K562 (cell line): ENCODE data around the gene RGS19. TPM values are rescaled to one million over a fixed set of nuclear protein-coding genes. Genes with fewer than 3 reads are reported as not detected.

Experiments
- ATAC-seq: fragments of 200-7000 bp; cut with Tn5 transposase; 3 replicates; pipeline ENCODE4 v1.9.1; 2020; ENCODE audit warnings: moderate library complexity
- BruUV-seq: library from RNA; stranded (reverse); fragments of 400-500 nt; replicated peaks from 2 replicates; lab custom pipeline; 2021; lab: Mats Ljungman, UMichigan
- CTCF ChIA-PET: fragments of 300-600 bp; formaldehyde crosslinking; extraction: SDS; loops from one replicate; lab custom pipeline; 2021; ENCODE audit warnings: low intra/inter-chr PET ratio; lab: Yijun Ruan, JAX
- POLR2A ChIA-PET: fragments of 300-600, 350-650 bp; sonication (Branson Sonifier 250); formaldehyde crosslinking; extraction: SDS; loops from one replicate; lab custom pipeline; 2021; ENCODE audit warnings: antibody characterized with exemption, inconsistent platforms; lab: Yijun Ruan, JAX
- DNase-seq, 4 experiments: peaks; one replicate each; pipeline versions ENCODE4 v3.0.0 to v3.0.0-alpha.2; 2011 to 2018; ENCODE audit warnings: low spot score in 3 of 4, mixed read lengths in 3 of 4; ENCODE audit errors: extremely low read depth in 1 of 4
- FAIRE-seq: peaks from 2 replicates; lab custom pipeline; 2011; peaks lifted over from hg19 to GRCh38; lab: Jason Lieb, UNC
- H2AFZ ChIP-seq: 2 replicates; pipeline ENCODE4 v1.6.0; 2011; ENCODE audit warnings: low read depth, low read length, control low read depth, inconsistent platforms
- H3K27ac ChIP-seq: fragments of 200-600 bp; 3 replicates; pipeline ENCODE4 v1.8.0; 2011; ENCODE audit warnings: low read depth, mild to moderate bottlenecking, control low read depth, inconsistent platforms, low read length, moderate library complexity, mixed read lengths; ENCODE audit errors: extremely low read depth
- H3K27me3 ChIP-seq, 2 experiments: fragments of 300-600 bp in 1 of 2; 2 replicates in 1 of 2; 3 replicates in 1 of 2; pipeline versions ENCODE4 v1.6.0 to v1.8.0; 2011; ENCODE audit warnings: inconsistent platforms in 2 of 2, low read length in 2 of 2, mild to moderate bottlenecking in 1 of 2, mixed read lengths in 1 of 2, moderate library complexity in 1 of 2; ENCODE audit not compliant: control insufficient read depth in 2 of 2, insufficient read depth in 2 of 2
- H3K36me3 ChIP-seq: fragments of 300-600 bp; 3 replicates; pipeline ENCODE4 v1.8.0; 2011; ENCODE audit warnings: mild to moderate bottlenecking, low read length, inconsistent platforms; ENCODE audit not compliant: control insufficient read depth, insufficient read depth
- H3K4me1 ChIP-seq, 2 experiments: fragments of 200-600 bp in 1 of 2; replicated peaks in 1 of 2; 2 replicates in 1 of 2; 3 replicates in 1 of 2; pipeline versions ENCODE4 v1.5.1 to v1.8.0; 2011; ENCODE audit warnings: inconsistent platforms in 2 of 2, low read length in 2 of 2, mild to moderate bottlenecking in 1 of 2, mixed read lengths in 1 of 2, moderate library complexity in 1 of 2; ENCODE audit not compliant: control insufficient read depth in 2 of 2, insufficient read depth in 2 of 2
- H3K4me2 ChIP-seq: 2 replicates; pipeline ENCODE4 v1.6.1; 2011; ENCODE audit warnings: low read length, control low read depth, inconsistent platforms, mixed read lengths; ENCODE audit not compliant: insufficient read depth
- H3K4me3 ChIP-seq: fragments of 200-600 bp; sonication (generic), shearing (Covaris generic); 2 replicates; pipeline ENCODE4 v1.5.1; 2016; ENCODE audit warnings: control low read depth, inconsistent platforms
- H3K79me2 ChIP-seq: fragments of 200-600 bp; 3 replicates; pipeline ENCODE4 v1.8.0; 2011; ENCODE audit warnings: low read length, inconsistent platforms; ENCODE audit not compliant: control insufficient read depth, insufficient read depth
- H3K9ac ChIP-seq, 2 experiments: 2 replicates each; pipeline versions ENCODE4 v1.6.0 to v1.6.1; 2011; ENCODE audit warnings: low read depth in 2 of 2, low read length in 2 of 2, control low read depth in 1 of 2, inconsistent platforms in 1 of 2, mild to moderate bottlenecking in 1 of 2, mixed read lengths in 1 of 2; ENCODE audit not compliant: insufficient read depth in 1 of 2
- H3K9me1 ChIP-seq: one replicate; pipeline ENCODE4 v1.6.0; 2011; ENCODE audit warnings: inconsistent platforms, mild to moderate bottlenecking, low read length, moderate library complexity; ENCODE audit not compliant: control insufficient read depth, insufficient read depth
- H3K9me3 ChIP-seq: replicated peaks from 2 replicates; pipeline ENCODE4 v1.5.1; 2011; ENCODE audit warnings: low read depth, low read length, inconsistent platforms; ENCODE audit not compliant: control insufficient read depth, insufficient read depth
- H4K20me1 ChIP-seq: replicated peaks from 2 replicates; pipeline ENCODE4 v1.6.1; 2011; ENCODE audit warnings: low read length, inconsistent platforms, mixed read lengths; ENCODE audit not compliant: control insufficient read depth, insufficient read depth
- KAT2B ChIP-seq: IDR thresholded peaks from one replicate; pipeline ENCODE4 v1.6.1; 2012; ENCODE audit warnings: low read depth, mild to moderate bottlenecking, control low read depth, inconsistent platforms, low read length, moderate library complexity
- MTA2 ChIP-seq: fragments of 450-650 bp; IDR thresholded peaks from 2 replicates; pipeline ENCODE4 v1.6.1; 2016; ENCODE audit warnings: low read depth
- PHF20 ChIP-seq: fragments of 450-650 bp; IDR thresholded peaks from 2 replicates; pipeline ENCODE4 v1.6.1; 2018; ENCODE audit not compliant: partially characterized antibody
- POLR2G ChIP-seq: fragments of 200-400 bp; formaldehyde crosslinking; IDR thresholded peaks from 2 replicates; pipeline ENCODE4 v1.6.1; 2017; ENCODE audit warnings: low read depth, mild to moderate bottlenecking, antibody characterized with exemption, low read length, moderate library complexity
- POU5F1 ChIP-seq: fragments of 150-350 bp; IDR thresholded peaks from 2 replicates; pipeline ENCODE4 v1.6.1; 2014; ENCODE audit warnings: borderline replicate concordance, low read length, low read depth, mild to moderate bottlenecking; ENCODE audit not compliant: partially characterized antibody
- STAG1 ChIP-seq: sonication (generic); formaldehyde crosslinking; IDR thresholded peaks from 2 replicates; pipeline ENCODE4 v1.5.0; 2020; ENCODE audit warnings: missing genetic modification reagents, borderline replicate concordance
- ZNF224 ChIP-seq: sonication (generic); formaldehyde crosslinking; IDR thresholded peaks from 2 replicates; pipeline ENCODE4 v1.8.0; 2022; ENCODE audit warnings: mild to moderate bottlenecking, missing genetic modification reagents
- WGBS: fragments of 100-300 bp; shearing (Covaris generic); methylation state at CpG from one replicate; pipeline ENCODE4 v1.1.6; 2016; ENCODE audit warnings: low coverage, mixed read lengths; ENCODE audit not compliant: insufficient coverage; ENCODE audit errors: missing lambda C conversion rate; 5-methylcytosine and 5-hydroxymethylcytosine counted together
- in situ Hi-C: fragments of 300-500 bp; cut with MboI; formaldehyde crosslinking; loops from 4 replicates; pipeline ENCODE4 v1.15.0; 2018; ENCODE audit warnings: inconsistent platforms, mixed read lengths
- intact Hi-C: fragments of 100-400 bp; cut with micrococcal nuclease; formaldehyde crosslinking; loops from 2 replicates; pipeline ENCODE4 v1.14.2; 2022
- polyA plus RNA-seq, 8 experiments: library from polyadenylated mRNA; depleted of rRNA in 4 of 8; stranded (reverse) in 5 of 8; unstranded in 3 of 8; fragments of >200 nt; fragmentation: Nextera tagmentation in 2 of 8; fragmentation: Illumina TruSeq in 1 of 8; extraction: Ambion mirVana in 2 of 8; extraction: Trizol in 1 of 8; gene quantifications; 2 replicates each; pipeline versions ENCODE4 v1.2.1 to v1.2.3, GENCODE V29; 2011 to 2014; ENCODE audit warnings: inconsistent platforms in 1 of 8, missing spikeins in 1 of 8
- total RNA-seq, 7 experiments: library from RNA; depleted of rRNA in 6 of 7; stranded (reverse); fragments of >200 nt in 6 of 7; fragmentation: Illumina TruSeq in 2 of 7; extraction: Trizol in 2 of 7; gene quantifications; 2 replicates each; pipeline versions ENCODE4 v1.2.1 to v1.2.3, GENCODE V29; 2011 to 2021; ENCODE audit warnings: low replicate concordance in 1 of 7
- TF ChIP-seq, protein P1 (sequence below), 3 experiments: fragments of 200-800 bp in 1 of 3; fragments of 250-450 bp in 1 of 3; fragments of 450-650 bp in 1 of 3; sonication (Bioruptor Pico) in 1 of 3; sonication (Bioruptor generic) in 1 of 3; formaldehyde crosslinking in 1 of 3; IDR thresholded peaks; 2 replicates each; pipeline versions ENCODE4 v1.6.1 to v1.8.0; 2016 to 2022; ENCODE audit warnings: mild to moderate bottlenecking in 2 of 3, missing genetic modification characterization in 2 of 3, missing compliant biosample characterization in 1 of 3, moderate library complexity in 1 of 3
- TF ChIP-seq, protein P2 (sequence below): sonication (generic); formaldehyde crosslinking; IDR thresholded peaks from 2 replicates; pipeline ENCODE4 v1.9.0; 2022; ENCODE audit warnings: mild to moderate bottlenecking, missing genetic modification reagents
- TF ChIP-seq, protein P3 (sequence below): sonication (generic); formaldehyde crosslinking; IDR thresholded peaks from 2 replicates; pipeline ENCODE4 v1.8.0; 2022; ENCODE audit warnings: missing genetic modification reagents, mild to moderate bottlenecking, moderate library complexity, borderline replicate concordance

Gene RGS19
- total and polyA plus RNA-seq, 9 of the 15 experiments (the other 6 are each of a cell fraction or from before 2014, with no cell fraction given) = 0.41 to 23.7 (median 14.6) TPM

DNA sequence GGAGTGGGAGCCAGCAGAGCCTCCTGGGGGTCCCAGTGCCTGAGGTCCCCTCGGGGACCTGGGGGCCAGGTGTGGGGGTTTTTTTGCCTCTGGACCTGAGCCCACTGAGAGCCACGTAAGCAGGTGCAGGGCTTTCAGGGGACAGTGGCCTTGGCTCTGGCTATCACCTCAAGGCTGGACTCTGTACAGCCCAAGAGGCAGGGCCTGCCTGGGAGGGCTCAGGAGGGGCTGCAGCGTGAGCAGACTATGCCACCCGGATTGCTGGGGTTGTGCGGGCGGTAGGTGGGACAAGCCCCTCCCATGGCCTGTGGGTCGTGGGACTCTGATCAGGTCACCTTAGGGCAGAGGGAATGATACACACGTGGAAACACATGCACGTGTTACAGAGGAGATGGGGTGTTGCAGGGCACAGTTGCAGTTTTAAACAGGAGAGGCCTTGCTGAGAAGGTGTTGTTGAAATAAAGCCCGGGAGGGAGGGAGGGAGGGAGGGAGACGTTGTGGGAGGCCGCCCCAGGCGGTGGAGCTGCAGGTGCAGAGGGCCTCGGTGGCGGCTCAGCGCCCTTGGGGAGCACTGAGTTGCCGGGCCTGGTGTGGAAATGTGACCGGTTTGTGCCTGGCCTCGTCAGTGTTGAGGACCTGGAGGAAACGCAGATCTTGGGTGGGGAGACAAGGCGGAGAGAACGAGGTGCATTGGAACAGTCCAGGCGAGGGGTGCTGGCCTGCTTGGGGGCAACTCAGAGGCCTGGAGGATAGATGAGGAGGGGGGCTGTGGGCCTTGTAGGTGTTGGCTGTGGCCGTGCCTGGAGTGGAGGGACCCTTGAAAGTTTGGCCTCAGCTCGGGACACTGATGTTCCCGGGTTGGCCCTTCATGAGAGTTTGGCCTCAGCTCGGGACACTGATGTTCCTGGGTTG is 14.0 kb downstream of the RGS19 start:
- H4K20me1 ChIP-seq = no peaks in the 10 kb centered on the region
- intact Hi-C loops (no loop called here), in situ Hi-C loops (no loop called here)
- DNase-seq (no peak), ATAC-seq (no peak), FAIRE-seq (no peak)
- peaks cover 34 to 81% of the 10 kb centered on the region in 2 experiments for H3K4me1 ChIP-seq
- H3K27me3 ChIP-seq = no peaks in the 10 kb centered on the region
- H2AFZ ChIP-seq = no peak overlapping the region
- H3K27ac ChIP-seq = no peak overlapping the region
- H3K36me3 ChIP-seq = no peaks in the 10 kb centered on the region
- H3K79me2 ChIP-seq = peaks cover 4% of the 10 kb centered on the region; the same call in 2 of the 3 replicates
- POLR2A ChIA-PET = interaction anchor here (0.6 to 1.4 kb wide), 5 partner anchors 11 to 526 kb away, joined by 3 read pairs; no protein-coding TSS in a partner anchor
- no peak overlapping the region for H3K4me2 ChIP-seq
- H3K9me1 ChIP-seq = peaks cover 3% of the 10 kb centered on the region
- WGBS = 50% methylated on average over 17 of the region's 27 CpGs
- H3K9me3 ChIP-seq = no peaks in the 10 kb centered on the region
- BruUV-seq = no TSS peak
- CTCF ChIA-PET = no interaction called here
- peak overlapping the region in 1 of 2 experiments; percentile 28; a peak in 2 of 4 replicates for H3K9ac ChIP-seq
- H3K4me3 ChIP-seq = no peak overlapping the region
- TF ChIP-seq STAG1 (no peak), POLR2G (peak; percentile 45; the same call in 1 of the 2 replicates), POU5F1 (no peak), KAT2B (no peak), PHF20 (no peak), ZNF224 (no peak), MTA2 (no peak)
- TF ChIP-seq, protein P1, sequence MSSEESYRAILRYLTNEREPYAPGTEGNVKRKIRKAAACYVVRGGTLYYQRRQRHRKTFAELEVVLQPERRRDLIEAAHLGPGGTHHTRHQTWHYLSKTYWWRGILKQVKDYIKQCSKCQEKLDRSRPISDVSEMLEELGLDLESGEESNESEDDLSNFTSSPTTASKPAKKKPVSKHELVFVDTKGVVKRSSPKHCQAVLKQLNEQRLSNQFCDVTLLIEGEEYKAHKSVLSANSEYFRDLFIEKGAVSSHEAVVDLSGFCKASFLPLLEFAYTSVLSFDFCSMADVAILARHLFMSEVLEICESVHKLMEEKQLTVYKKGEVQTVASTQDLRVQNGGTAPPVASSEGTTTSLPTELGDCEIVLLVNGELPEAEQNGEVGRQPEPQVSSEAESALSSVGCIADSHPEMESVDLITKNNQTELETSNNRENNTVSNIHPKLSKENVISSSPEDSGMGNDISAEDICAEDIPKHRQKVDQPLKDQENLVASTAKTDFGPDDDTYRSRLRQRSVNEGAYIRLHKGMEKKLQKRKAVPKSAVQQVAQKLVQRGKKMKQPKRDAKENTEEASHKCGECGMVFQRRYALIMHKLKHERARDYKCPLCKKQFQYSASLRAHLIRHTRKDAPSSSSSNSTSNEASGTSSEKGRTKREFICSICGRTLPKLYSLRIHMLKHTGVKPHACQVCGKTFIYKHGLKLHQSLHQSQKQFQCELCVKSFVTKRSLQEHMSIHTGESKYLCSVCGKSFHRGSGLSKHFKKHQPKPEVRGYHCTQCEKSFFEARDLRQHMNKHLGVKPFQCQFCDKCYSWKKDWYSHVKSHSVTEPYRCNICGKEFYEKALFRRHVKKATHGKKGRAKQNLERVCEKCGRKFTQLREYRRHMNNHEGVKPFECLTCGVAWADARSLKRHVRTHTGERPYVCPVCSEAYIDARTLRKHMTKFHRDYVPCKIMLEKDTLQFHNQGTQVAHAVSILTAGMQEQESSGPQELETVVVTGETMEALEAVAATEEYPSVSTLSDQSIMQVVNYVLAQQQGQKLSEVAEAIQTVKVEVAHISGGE (CRISPR knock-in tag; IDR thresholded peaks at IDR 0.05) = 0 out of 6 replicates have a peak, but pooled peaks of 1 of the 3 experiments have one; percentile 15
- TF ChIP-seq, protein P2, sequence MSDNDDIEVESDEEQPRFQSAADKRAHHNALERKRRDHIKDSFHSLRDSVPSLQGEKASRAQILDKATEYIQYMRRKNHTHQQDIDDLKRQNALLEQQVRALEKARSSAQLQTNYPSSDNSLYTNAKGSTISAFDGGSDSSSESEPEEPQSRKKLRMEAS (CRISPR knock-in tag) = peak; percentile 28; the same call in 1 of the 2 replicates
- TF ChIP-seq, protein P3, sequence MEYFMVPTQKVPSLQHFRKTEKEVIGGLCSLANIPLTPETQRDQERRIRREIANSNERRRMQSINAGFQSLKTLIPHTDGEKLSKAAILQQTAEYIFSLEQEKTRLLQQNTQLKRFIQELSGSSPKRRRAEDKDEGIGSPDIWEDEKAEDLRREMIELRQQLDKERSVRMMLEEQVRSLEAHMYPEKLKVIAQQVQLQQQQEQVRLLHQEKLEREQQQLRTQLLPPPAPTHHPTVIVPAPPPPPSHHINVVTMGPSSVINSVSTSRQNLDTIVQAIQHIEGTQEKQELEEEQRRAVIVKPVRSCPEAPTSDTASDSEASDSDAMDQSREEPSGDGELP = 0 out of 2 replicates have a peak, but pooled peaks have one; percentile 36
